K562 (cell line): ENCODE data around the gene CRYBG2. TPM values are rescaled to one million over a fixed set of nuclear protein-coding genes. Genes with fewer than 3 reads are reported as not detected.

Experiments used
- CBFB ChIP-seq: sonication (generic); formaldehyde crosslinking; IDR thresholded peaks from 2 replicates; pipeline ENCODE4 v1.4.0; 2020; ENCODE audit warnings: mild to moderate bottlenecking, missing genetic modification reagents
- DMBX1 ChIP-seq: fragments of 250-450 bp; sonication (Bioruptor Pico); IDR thresholded peaks from 2 replicates; pipeline ENCODE4 v1.8.0; 2022; ENCODE audit warnings: inconsistent platforms, mild to moderate bottlenecking, moderate library complexity, borderline replicate concordance
- E2F1 ChIP-seq: sonication (generic); formaldehyde crosslinking; IDR thresholded peaks from 2 replicates; pipeline ENCODE4 v1.8.1; 2023; ENCODE audit warnings: mild to moderate bottlenecking, missing genetic modification reagents, moderate library complexity
- ELF4 ChIP-seq: fragments of 450-650 bp; formaldehyde crosslinking; IDR thresholded peaks from 2 replicates; pipeline ENCODE4 v1.4.0; 2022; ENCODE audit warnings: missing genetic modification characterization
- EP400 ChIP-seq: fragments of 450-650 bp; IDR thresholded peaks from 2 replicates; pipeline ENCODE4 v1.6.1; 2017; ENCODE audit warnings: antibody characterized with exemption, mild to moderate bottlenecking, moderate library complexity
- ETV6 ChIP-seq, 3 experiments: fragments of 150-350 bp in 1 of 3; sonication (generic) in 1 of 3; formaldehyde crosslinking in 1 of 3; IDR thresholded peaks; 2 replicates each; pipeline versions ENCODE4 v1.6.1 to v1.8.0; 2014 to 2022; ENCODE audit warnings: borderline replicate concordance in 2 of 3, low read depth in 2 of 3, antibody characterized with exemption in 1 of 3, low read length in 1 of 3, mild to moderate bottlenecking in 1 of 3, missing genetic modification reagents in 1 of 3
- FOXP1 ChIP-seq: sonication (generic); formaldehyde crosslinking; IDR thresholded peaks from 2 replicates; pipeline ENCODE4 v1.8.0; 2022; ENCODE audit warnings: mild to moderate bottlenecking, missing genetic modification reagents
- HDAC6 ChIP-seq: IDR thresholded peaks from 2 replicates; pipeline ENCODE4 v1.6.1; 2012; ENCODE audit warnings: low read depth, mild to moderate bottlenecking, control low read depth, inconsistent platforms, low read length, moderate library complexity
- HNRNPL ChIP-seq: fragments of 200-400 bp; formaldehyde crosslinking; IDR thresholded peaks from 2 replicates; pipeline ENCODE4 v1.6.1; 2017; ENCODE audit warnings: low read depth, mild to moderate bottlenecking, low read length
- ID3 ChIP-seq, 2 experiments: fragments of 250-450 bp in 1 of 2; fragments of 450-650 bp in 1 of 2; sonication (Bioruptor Pico) in 1 of 2; IDR thresholded peaks; 2 replicates each; pipeline versions ENCODE4 v1.6.1 to v1.8.0; 2016 to 2021; ENCODE audit warnings: mild to moderate bottlenecking in 2 of 2, moderate library complexity in 2 of 2, missing compliant biosample characterization in 1 of 2, missing genetic modification characterization in 1 of 2
- L3MBTL2 ChIP-seq: fragments of 450-650 bp; IDR thresholded peaks from 2 replicates; pipeline ENCODE4 v1.6.1; 2016; ENCODE audit warnings: mild to moderate bottlenecking, moderate library complexity
- MAZ ChIP-seq, 2 experiments: fragments of 450-650 bp in 1 of 2; sonication (generic) in 1 of 2; formaldehyde crosslinking; IDR thresholded peaks in 1 of 2; conservative IDR thresholded peaks in 1 of 2; 2 replicates each; pipeline versions ENCODE4 v1.4.0 to v1.5.0; 2020; ENCODE audit warnings: mild to moderate bottlenecking in 1 of 2, missing genetic modification reagents in 1 of 2
- NCOA1 ChIP-seq: fragments of 450-650 bp; IDR thresholded peaks from 2 replicates; pipeline ENCODE4 v1.6.1; 2016; ENCODE audit warnings: low read depth
- NFIC ChIP-seq: fragments of 450-650 bp; IDR thresholded peaks from 2 replicates; pipeline ENCODE4 v1.6.1; 2017; ENCODE audit warnings: mild to moderate bottlenecking, inconsistent platforms
- NFXL1 ChIP-seq: fragments of 450-650 bp; formaldehyde crosslinking; IDR thresholded peaks from 2 replicates; pipeline ENCODE4 v1.4.0; 2021; ENCODE audit warnings: mild to moderate bottlenecking
- POLR2B ChIP-seq: fragments of 450-650 bp; IDR thresholded peaks from 2 replicates; pipeline ENCODE4 v1.6.1; 2018; ENCODE audit warnings: low read depth; ENCODE audit not compliant: partially characterized antibody
- POLR2G ChIP-seq: fragments of 200-400 bp; formaldehyde crosslinking; IDR thresholded peaks from 2 replicates; pipeline ENCODE4 v1.6.1; 2017; ENCODE audit warnings: low read depth, mild to moderate bottlenecking, antibody characterized with exemption, low read length, moderate library complexity
- SMAD2 ChIP-seq: fragments of 150-350 bp; IDR thresholded peaks from 2 replicates; pipeline ENCODE4 v1.6.1; 2014; ENCODE audit warnings: low read depth, mild to moderate bottlenecking, low read length
- TAF1 ChIP-seq: IDR thresholded peaks from 2 replicates; pipeline ENCODE4 v1.6.1; 2011; ENCODE audit warnings: mild to moderate bottlenecking, low read length, moderate library complexity; ENCODE audit not compliant: insufficient read depth, control insufficient read depth, severe bottlenecking; ENCODE audit errors: extremely low read depth
- ZFP91 ChIP-seq: sonication (generic); formaldehyde crosslinking; IDR thresholded peaks from 2 replicates; pipeline ENCODE4 v1.8.0; 2022; ENCODE audit warnings: mild to moderate bottlenecking, missing genetic modification reagents
- ZNF24 ChIP-seq: fragments of 450-650 bp; IDR thresholded peaks from 2 replicates; pipeline ENCODE4 v1.6.1; 2016
- ZNF431 ChIP-seq: sonication (generic); formaldehyde crosslinking; IDR thresholded peaks from 2 replicates; pipeline ENCODE4 v1.8.0; 2022; ENCODE audit warnings: mild to moderate bottlenecking, missing genetic modification reagents
- ZNF707 ChIP-seq: fragments of 250-450 bp; sonication (Bioruptor Pico); conservative IDR thresholded peaks from 2 replicates; pipeline ENCODE4 v1.8.0; 2022; ENCODE audit warnings: inconsistent platforms, mild to moderate bottlenecking, moderate library complexity
- ZNF778 ChIP-seq: fragments of 450-650 bp; formaldehyde crosslinking; IDR thresholded peaks from 2 replicates; pipeline ENCODE4 v1.4.0; 2020; ENCODE audit warnings: mild to moderate bottlenecking, moderate library complexity
- polyA plus RNA-seq, 8 experiments: library from polyadenylated mRNA; depleted of rRNA in 4 of 8; stranded (reverse) in 5 of 8; unstranded in 3 of 8; fragments of >200 nt; fragmentation: Nextera tagmentation in 2 of 8; fragmentation: Illumina TruSeq in 1 of 8; extraction: Ambion mirVana in 2 of 8; extraction: Trizol in 1 of 8; gene quantifications; 2 replicates each; pipeline versions ENCODE4 v1.2.1 to v1.2.3, GENCODE V29; 2011 to 2014; ENCODE audit warnings: inconsistent platforms in 1 of 8, missing spikeins in 1 of 8
- total RNA-seq, 7 experiments: library from RNA; depleted of rRNA in 6 of 7; stranded (reverse); fragments of >200 nt in 6 of 7; fragmentation: Illumina TruSeq in 2 of 7; extraction: Trizol in 2 of 7; gene quantifications; 2 replicates each; pipeline versions ENCODE4 v1.2.1 to v1.2.3, GENCODE V29; 2011 to 2021; ENCODE audit warnings: low replicate concordance in 1 of 7

Gene CRYBG2
- total and polyA plus RNA-seq, 9 of the 15 experiments (the other 6 are each of a cell fraction or from before 2014, with no cell fraction given) = 0.39 to 8.5 (median 3.7) TPM

GRCh38 chr1:26336477-26337205 is 17.3 kb downstream of the CRYBG2 start (continued):
- 0 out of 4 replicates have a peak, but pooled peaks of 1 of the 2 experiments have one; percentile 6 for TF ChIP-seq ETV6 (IDR thresholded peaks at IDR 0.05; ENCODE audit: borderline replicate concordance in 1 of 2, low read depth in 2 of 2, low read length in 1 of 2)
- TF ChIP-seq ETV6 (CRISPR knock-in tag; IDR thresholded peaks at IDR 0.05; ENCODE audit: borderline replicate concordance) = peak; percentile 80; the same call in 1 of the 2 replicates
- TF ChIP-seq ZNF778 = no peak
- TF ChIP-seq ZNF431 (CRISPR knock-in tag) = peak; percentile 94
- TF ChIP-seq HDAC6 = no peak
- peak; percentile 90 for TF ChIP-seq POLR2G
- TF ChIP-seq FOXP1 (CRISPR knock-in tag) = peak; percentile 99
- peak; percentile 63 for TF ChIP-seq POLR2B
- TF ChIP-seq ID3 (CRISPR knock-in tag; IDR thresholded peaks at IDR 0.05) = peak; percentile 70; the same call in 1 of the 2 replicates
- peak; percentile 97 for TF ChIP-seq ID3 (tag; IDR thresholded peaks at IDR 0.05)
- TF ChIP-seq ELF4 (CRISPR knock-in tag) = peak; percentile 85
- TF ChIP-seq NFXL1 (CRISPR knock-in tag) = peak; percentile 96
- TF ChIP-seq CBFB (CRISPR knock-in tag) = peak; percentile 89
- peak; percentile 46; the same call in 1 of the 2 replicates for TF ChIP-seq NCOA1
- TF ChIP-seq EP400 = peak; percentile 99
- TF ChIP-seq MAZ (CRISPR knock-in tag; conservative IDR thresholded peaks at IDR 0.05 in 1 of 2, IDR thresholded peaks at IDR 0.05 in 1 of 2) = peak; percentile 89 to 98
- TF ChIP-seq DMBX1 (CRISPR knock-in tag) = peak; percentile 99
- TF ChIP-seq TAF1 = peak; percentile 41
- peak; percentile 72 for TF ChIP-seq ZNF24
- no peak for TF ChIP-seq SMAD2
- TF ChIP-seq ZFP91 (CRISPR knock-in tag) = no peak
- TF ChIP-seq E2F1 (CRISPR knock-in tag) = peak; percentile 97
- TF ChIP-seq L3MBTL2 = peak; percentile 100
- TF ChIP-seq ZNF707 (CRISPR knock-in tag) = peak; percentile 65
- TF ChIP-seq HNRNPL = 0 out of 2 replicates have a peak, but pooled peaks have one; percentile 56
- peak; percentile 29 for TF ChIP-seq NFIC
